ENCODE results near the gene PEAK1. TPM values are rescaled to one million over a fixed set of nuclear protein-coding genes. Genes with fewer than 3 reads are reported as not detected.
"Not testable (repeated sequence)": the region's sequence is repeated elsewhere in the genome, so short reads cannot be mapped to it uniquely, and the experiment has no call there.

Gene PEAK1
- polyA plus RNA-seq, 2 of the 4 experiments (the other 2 are of a cell fraction), result 7.5 to 13.7 TPM

- TF ChIP-seq ZNF302 (CRISPR knock-in tag; IDR thresholded peaks at IDR 0.05) (no peak), POLR2AphosphoS2 (conservative IDR thresholded peaks at IDR 0.05; ENCODE audit: low read length) (no peak), SMC3 (IDR thresholded peaks at IDR 0.05) (no peak), NPAS2 (CRISPR knock-in tag; IDR thresholded peaks at IDR 0.05; ENCODE audit: borderline replicate concordance) (no peak)
Measured at GRCh38 chr15:77185242-77185785, 234.6 kb downstream of the PEAK1 start (continued).

- H3K9me3 ChIP-seq; DNase-seq (ENCODE audit: low read depth in 1 of 2, low spot score in 1 of 2); H3K27ac ChIP-seq; H3K4me3 ChIP-seq; H3K4me1 ChIP-seq; H3K4me2 ChIP-seq; FAIRE-seq; POLR2A ChIA-PET; ATAC-seq: not testable (repeated sequence)
- WGBS (ENCODE audit: missing lambda C conversion rate), result 66% methylated on average over 4 of the region's 4 CpGs
- CTCF ChIA-PET, result interaction anchor here (0.7 to 6.3 kb wide), 2 partner anchors 225 to 359 kb away, joined by 3 to 49 read pairs; no protein-coding TSS in a partner anchor
Measured at GRCh38 chr15:77184352-77184751, 235.6 kb downstream of the PEAK1 start.

GRCh38 chr15:77183066-77183465, 236.8 kb downstream of the PEAK1 start:
- no peak overlapping the region for H3K4me3 ChIP-seq
- TF ChIP-seq NFE2L2 (conservative IDR thresholded peaks at IDR 0.05; ENCODE audit: low read length) (no peak), HOXA7 (CRISPR knock-in tag; IDR thresholded peaks at IDR 0.05) (no peak), PBX3 (IDR thresholded peaks at IDR 0.05) (no peak), E2F6 (IDR thresholded peaks at IDR 0.05; ENCODE audit: borderline replicate concordance, low read depth) (no peak), MYC (IDR thresholded peaks at IDR 0.05; ENCODE audit: borderline replicate concordance, low read length) (no peak), TFCP2L1 (CRISPR knock-in tag; IDR thresholded peaks at IDR 0.05) (no peak), HMGXB4 (CRISPR knock-in tag; IDR thresholded peaks at IDR 0.05; ENCODE audit: borderline replicate concordance) (no peak)
- no peaks in the 10 kb centered on the region for H3K9me3 ChIP-seq
- H3K27ac ChIP-seq, result no peak overlapping the region
- ATAC-seq (no peak), FAIRE-seq (no peak), DNase-seq (ENCODE audit: low read depth in 1 of 2, low spot score in 1 of 2) (no peak)
- CTCF ChIA-PET, result interaction anchor here (0.8 to 6.3 kb wide), 4 partner anchors 11 to 361 kb away, joined by 3 to 49 read pairs (median 3); no protein-coding TSS in a partner anchor
- POLR2A ChIA-PET, result interaction anchor here (0.8 kb wide), 1 partner anchor 8 kb away, joined by 3 read pairs; no protein-coding TSS in a partner anchor
- H3K4me2 ChIP-seq, result no peak overlapping the region
- 72% methylated on average over 3 of the region's 3 CpGs for WGBS (ENCODE audit: missing lambda C conversion rate)
- H3K4me1 ChIP-seq, result peaks cover 5% of the 10 kb centered on the region; the same call in 1 of the 3 replicates

GRCh38 chr15:77181305-77182074, 238.4 kb downstream of the PEAK1 start:
- no peak overlapping the region for H3K27ac ChIP-seq
- no peak overlapping the region for H3K4me3 ChIP-seq
- H3K9me3 ChIP-seq, result no peaks in the 10 kb centered on the region
- DNase-seq (ENCODE audit: low read depth in 1 of 2, low spot score in 1 of 2) (no peak), ATAC-seq (no peak), FAIRE-seq (no peak)
- no peak overlapping the region for H3K4me2 ChIP-seq
- ChIA-PET POLR2A (no interaction called here), CTCF (interaction anchor here (0.9 to 2.2 kb wide), 3 partner anchors 10 to 640 kb away, joined by 4 to 10 read pairs (median 4); no protein-coding TSS in a partner anchor)
- WGBS (ENCODE audit: missing lambda C conversion rate), result 91% methylated on average over 5 of the region's 5 CpGs
- H3K4me1 ChIP-seq, result peaks cover 5% of the 10 kb centered on the region; the same call in 1 of the 3 replicates
- no peak for TF ChIP-seq ZC3H11A (IDR thresholded peaks at IDR 0.05)
- TF ChIP-seq PBX3 (IDR thresholded peaks at IDR 0.05), result no peak
- TF ChIP-seq HOXA7 (CRISPR knock-in tag; IDR thresholded peaks at IDR 0.05), result no peak
- TF ChIP-seq FOSL2 (IDR thresholded peaks at IDR 0.05), result no peak
- TF ChIP-seq FOSL2 (CRISPR knock-in tag; IDR thresholded peaks at IDR 0.05), result no peak
- TF ChIP-seq ZNF302 (CRISPR knock-in tag; IDR thresholded peaks at IDR 0.05), result no peak
- no peak for TF ChIP-seq NR3C1 (IDR thresholded peaks at IDR 0.05)
- TF ChIP-seq POLR2A (IDR thresholded peaks at IDR 0.05; ENCODE audit: low read length), result no peak
- TF ChIP-seq GATA3 (IDR thresholded peaks at IDR 0.05; ENCODE audit: borderline replicate concordance), result no peak
- TF ChIP-seq BCL3 (IDR thresholded peaks at IDR 0.05), result no peak
- no peak for TF ChIP-seq MAX (IDR thresholded peaks at IDR 0.05)

Data from A549 (cell line).